GM13976 (cell line): ENCODE results near the gene SMAD5.

Experiments
- DNase-seq: peaks from one replicate; pipeline ENCODE4 v3.0.0; 2012; ENCODE audit warnings: low spot score
- CTCF ChIP-seq: IDR thresholded peaks from 2 replicates; pipeline ENCODE4 v1.5.1; 2012; ENCODE audit warnings: borderline replicate concordance, mild to moderate bottlenecking; ENCODE audit not compliant: insufficient read depth; ENCODE audit errors: extremely low read depth, missing control alignments, control extremely low read depth
- in situ Hi-C: fragments of 300-500 bp; cut with MboI; formaldehyde crosslinking; loops from one replicate; pipeline ENCODE4 v1.12.0; 2022; ENCODE audit warnings: low sequenced_read_pairs, mixed read lengths, inconsistent platforms; ENCODE audit not compliant: unreplicated experiment

Gene SMAD5

GRCh38 chr5:136147632-136148031 lies 15.0 kb downstream of the SMAD5 start:
- no peak for TF ChIP-seq CTCF
- in situ Hi-C loops, result no loop called here

GRCh38 chr5:136149891-136150290 lies 17.2 kb downstream of the SMAD5 start:
- in situ Hi-C loops, result no loop called here
- DNase-seq, result no peak
- TF ChIP-seq CTCF, result no peak

More at GRCh38 chr5:136147632-136148031, 15.0 kb downstream of the SMAD5 start:
- no peak for DNase-seq

DNA sequence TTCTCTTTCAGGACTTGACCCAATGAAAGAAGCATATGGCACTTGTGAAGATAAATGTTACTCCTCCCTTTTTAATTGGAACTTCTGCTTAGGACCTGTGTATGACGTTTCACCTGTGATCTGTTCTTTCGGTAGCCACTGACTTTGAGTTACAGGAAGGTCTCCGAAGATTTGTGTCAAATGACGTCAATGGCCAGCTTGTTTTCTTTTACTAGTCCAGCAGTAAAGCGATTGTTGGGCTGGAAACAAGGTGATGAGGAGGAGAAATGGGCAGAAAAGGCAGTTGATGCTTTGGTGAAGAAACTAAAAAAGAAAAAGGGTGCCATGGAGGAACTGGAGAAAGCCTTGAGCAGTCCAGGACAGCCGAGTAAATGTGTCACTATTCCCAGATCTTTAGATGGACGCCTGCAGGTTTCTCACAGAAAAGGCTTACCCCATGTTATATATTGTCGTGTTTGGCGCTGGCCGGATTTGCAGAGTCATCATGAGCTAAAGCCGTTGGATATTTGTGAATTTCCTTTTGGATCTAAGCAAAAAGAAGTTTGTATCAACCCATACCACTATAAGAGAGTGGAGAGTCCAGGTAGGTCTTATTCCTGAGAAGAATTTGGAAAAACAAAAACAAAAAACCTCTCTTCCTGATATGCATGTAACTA lies 21.1 kb downstream of the SMAD5 start:
- in situ Hi-C loops, result no loop called here
- TF ChIP-seq CTCF, result no peak
- no peak for DNase-seq

- in situ Hi-C loops, result no loop called here
- TF ChIP-seq CTCF, result no peak
- DNase-seq, result no peak
These were observed 22.4 kb downstream of the SMAD5 start for GRCh38 chr5:136155078-136155477.

DNA sequence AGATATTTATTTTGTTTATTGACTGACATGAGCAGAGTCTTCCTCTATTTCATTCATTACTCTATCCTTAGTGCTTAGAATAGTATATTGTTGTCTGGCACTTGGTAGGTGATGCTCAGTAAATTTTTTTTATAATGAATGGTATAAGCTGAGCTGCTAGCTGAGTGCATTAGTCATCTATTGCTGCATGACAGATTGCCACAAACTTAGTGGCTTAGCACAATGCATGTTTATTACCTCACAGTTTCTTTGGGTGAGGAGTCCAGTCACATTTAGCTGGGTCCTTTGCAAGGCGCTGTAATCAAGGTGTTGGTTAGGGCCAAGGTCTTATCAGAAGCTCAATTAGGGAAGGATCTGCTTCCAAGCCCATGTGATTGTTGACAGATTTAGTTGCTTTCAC lies 23.1 kb downstream of the SMAD5 start:
- no peak for DNase-seq

DNA sequence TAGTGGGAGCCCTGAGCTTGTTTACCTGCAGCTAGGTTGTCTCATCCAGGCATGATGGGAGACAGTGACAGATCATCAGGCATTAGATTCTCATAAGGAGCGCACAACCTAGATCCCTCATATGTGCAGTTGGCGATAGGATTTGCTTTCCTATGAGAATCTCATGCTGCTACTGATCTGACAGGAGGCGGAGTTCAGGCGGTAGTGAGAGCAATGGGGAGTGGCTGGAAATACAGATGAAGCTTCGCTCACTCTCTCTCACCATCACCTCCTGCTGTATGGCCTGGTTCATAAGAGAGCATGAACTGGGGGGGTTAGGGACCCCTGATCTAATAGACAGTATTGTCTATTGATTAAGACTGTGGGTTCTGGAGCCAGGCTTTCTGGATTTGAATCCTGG lies 24.9 kb downstream of the SMAD5 start:
- in situ Hi-C loops, result no loop called here
- no peak for TF ChIP-seq CTCF

More for the DNA sequence above, 23.1 kb downstream of the SMAD5 start:
- no peak for TF ChIP-seq CTCF
- in situ Hi-C loops, result no loop called here

More for the DNA sequence above, 24.9 kb downstream of the SMAD5 start:
- no peak for DNase-seq
